GM13976 (cell line): ENCODE measurements around the gene PLEKHG3.

Experiments used
- DNase-seq: peaks from one replicate; pipeline ENCODE4 v3.0.0; 2012; ENCODE audit warnings: low spot score
- CTCF ChIP-seq: IDR thresholded peaks from 2 replicates; pipeline ENCODE4 v1.5.1; 2012; ENCODE audit warnings: borderline replicate concordance, mild to moderate bottlenecking; ENCODE audit not compliant: insufficient read depth; ENCODE audit errors: extremely low read depth, missing control alignments, control extremely low read depth
- in situ Hi-C: fragments of 300-500 bp; cut with MboI; formaldehyde crosslinking; loops from one replicate; pipeline ENCODE4 v1.12.0; 2022; ENCODE audit warnings: low sequenced_read_pairs, mixed read lengths, inconsistent platforms; ENCODE audit not compliant: unreplicated experiment

PLEKHG3 gene

DNA sequence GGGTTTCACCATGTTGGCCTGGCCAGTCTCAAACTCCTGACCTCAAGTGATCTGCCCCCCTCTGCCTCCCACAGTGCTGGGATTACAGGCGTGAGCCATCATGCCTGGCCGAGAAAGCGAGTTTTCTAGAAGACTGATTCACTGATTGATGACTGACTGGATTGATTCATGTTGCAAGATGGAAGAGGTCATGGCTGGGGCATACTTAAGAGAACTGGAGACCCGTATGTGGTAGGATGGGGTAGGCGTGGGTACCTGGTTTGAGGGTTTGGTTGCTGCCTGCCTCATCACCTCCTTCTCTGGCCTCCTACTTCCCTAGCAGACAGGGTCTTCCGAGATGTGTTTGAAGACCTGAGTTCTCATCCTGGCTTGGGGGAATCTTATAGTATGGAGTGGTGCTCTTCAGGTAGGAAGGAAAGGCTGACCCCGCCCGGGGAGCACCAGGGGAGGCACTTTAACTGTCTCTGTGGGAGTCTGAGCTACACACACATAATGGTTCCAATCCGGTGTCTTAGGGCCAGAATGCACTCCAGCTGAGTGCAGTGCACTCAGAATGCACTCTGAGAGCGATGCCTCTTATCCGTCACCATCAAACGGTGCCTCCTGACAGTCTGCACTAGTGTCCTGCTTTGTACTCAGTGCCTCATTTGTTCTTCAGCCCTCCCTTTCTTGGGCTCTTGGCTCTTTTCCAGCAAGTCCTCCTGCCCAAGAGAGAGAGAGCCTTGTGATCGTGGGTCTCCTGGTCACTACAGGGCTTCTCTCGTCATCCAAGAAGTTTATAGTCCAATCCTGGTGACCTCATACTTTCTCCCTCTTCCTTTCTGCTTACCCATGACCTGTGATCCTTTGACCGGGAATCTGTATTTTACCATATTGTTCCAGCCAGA, 19.7 kb downstream of the PLEKHG3 start:
- TF ChIP-seq CTCF = no peak
- DNase-seq = no peak
- in situ Hi-C loops = no loop called here

GRCh38 chr14:64724578-64724930, 20.3 kb downstream of the PLEKHG3 start:
- in situ Hi-C loops = no loop called here
- no peak for TF ChIP-seq CTCF
- no peak for DNase-seq

DNA sequence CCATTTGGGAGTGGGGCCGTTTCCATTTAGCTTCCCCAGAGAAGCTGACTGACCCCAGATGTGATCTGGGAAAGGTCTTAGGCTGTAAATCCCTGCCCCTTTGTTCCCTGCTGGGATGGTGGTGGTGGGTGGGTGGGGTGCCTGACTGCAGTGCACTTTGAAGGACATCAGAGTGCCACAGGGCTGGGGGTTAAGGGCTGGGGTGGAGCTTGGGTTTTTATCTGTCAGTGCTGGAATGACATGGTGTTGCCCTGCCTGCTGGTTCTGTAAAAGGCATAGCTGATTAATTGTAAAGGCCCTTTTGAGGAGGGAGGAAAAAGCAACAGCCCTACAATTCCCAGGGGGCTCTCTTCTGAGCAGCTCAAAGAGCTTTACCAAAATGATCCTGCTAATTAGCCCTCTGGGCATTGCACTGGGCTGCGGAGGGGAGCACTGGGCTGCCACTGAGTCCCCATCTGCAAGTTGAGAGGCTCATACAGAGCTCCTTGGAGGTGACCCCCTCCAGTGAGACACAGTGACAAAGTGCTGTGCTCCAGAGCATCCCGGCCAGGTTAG, 21.1 kb downstream of the PLEKHG3 start:
- no peak for TF ChIP-seq CTCF
- DNase-seq = no peak
- in situ Hi-C loops = no loop called here

- DNase-seq = no peak
- in situ Hi-C loops = no loop called here
- no peak for TF ChIP-seq CTCF
Measured at GRCh38 chr14:64725879-64726584, 21.8 kb downstream of the PLEKHG3 start.

DNA sequence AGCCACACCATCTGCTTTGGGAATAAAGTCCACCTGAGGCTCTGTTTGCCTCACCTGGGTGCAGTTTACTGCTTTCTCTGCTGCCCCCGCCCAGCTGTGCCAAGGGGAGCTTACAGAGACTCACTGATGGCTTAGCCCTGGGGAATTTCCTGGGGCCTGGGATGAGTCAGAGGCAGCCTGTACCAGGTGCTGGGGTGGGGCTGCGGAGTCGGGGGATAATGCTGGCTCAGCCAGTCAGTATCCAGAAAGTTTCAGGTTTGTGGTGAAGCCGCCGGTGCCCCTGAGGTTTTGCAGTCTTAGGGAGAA, 22.3 kb downstream of the PLEKHG3 start:
- no peak for DNase-seq
- TF ChIP-seq CTCF = no peak
- in situ Hi-C loops = no loop called here

DNA sequence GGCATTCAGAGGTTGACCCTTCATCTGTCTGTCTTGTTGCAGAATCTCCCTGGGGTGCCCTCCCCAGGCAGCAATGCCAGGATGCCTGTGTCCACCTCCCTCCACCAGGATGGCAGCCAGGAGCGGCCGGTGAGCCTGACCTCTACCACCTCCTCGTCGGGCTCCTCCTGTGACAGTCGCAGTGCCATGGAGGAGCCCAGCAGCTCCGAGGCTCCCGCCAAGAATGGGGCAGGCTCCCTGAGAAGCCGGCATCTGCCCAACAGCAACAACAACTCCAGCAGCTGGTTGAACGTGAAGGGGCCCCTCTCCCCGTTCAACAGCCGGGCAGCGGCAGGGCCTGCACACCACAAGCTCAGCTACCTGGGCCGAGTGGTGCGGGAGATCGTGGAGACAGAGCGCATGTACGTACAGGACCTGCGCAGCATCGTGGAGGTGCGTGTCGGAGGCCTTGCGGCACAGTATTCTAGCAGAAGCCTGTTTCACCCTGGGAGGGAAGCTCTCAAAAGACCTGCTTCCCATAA, 23.4 kb downstream of the PLEKHG3 start:
- in situ Hi-C loops = no loop called here
- DNase-seq = no peak
- no peak for TF ChIP-seq CTCF
